GM18909 (cell line): Measurements from ENCODE around the gene DISP2.
A peak's percentile ranks its signal among the peaks of the same experiment; 100 is the strongest.

ENCODE experiments used
- ATAC-seq: cut with Tn5 transposase; IDR thresholded peaks from one replicate; pipeline ENCODE4 v1.9.1; 2021; ENCODE audit warnings: mild to moderate bottlenecking; ENCODE audit not compliant: unreplicated experiment, poor library complexity

DISP2 gene

GRCh38 chr15:40418126-40418525 is 60.1 kb downstream of the DISP2 start:
- ATAC-seq: no peak

GRCh38 chr15:40420071-40420713 is 62.2 kb downstream of the DISP2 start:
- ATAC-seq: no peak

- ATAC-seq: no peak
These were observed 62.8 kb downstream of the DISP2 start for GRCh38 chr15:40420793-40421192.

GRCh38 chr15:40421246-40422157 is 63.5 kb downstream of the DISP2 start:
- ATAC-seq: peak; percentile 74

GRCh38 chr15:40424483-40425115 is 66.6 kb downstream of the DISP2 start:
- ATAC-seq: no peak

GRCh38 chr15:40425681-40426080 is 67.7 kb downstream of the DISP2 start:
- no peak for ATAC-seq

GRCh38 chr15:40427188-40427587 is 69.2 kb downstream of the DISP2 start:
- no peak for ATAC-seq

GRCh38 chr15:40428185-40428584 is 70.2 kb downstream of the DISP2 start:
- ATAC-seq: no peak
